HCT116 (cell line): Measurements from ENCODE around the gene MITD1.
"Not testable (repeated sequence)": the region's sequence is repeated elsewhere in the genome, so short reads cannot be mapped to it uniquely, and the experiment has no call there.

Experiments used
- ELF1 ChIP-seq: IDR thresholded peaks from 2 replicates; pipeline ENCODE4 v1.6.1; 2012; ENCODE audit warnings: low read depth, borderline replicate concordance
- EZH2phosphoT487 ChIP-seq: fragments of 200-600 bp; IDR thresholded peaks from 2 replicates; pipeline ENCODE4 v1.6.1; 2018; ENCODE audit warnings: antibody characterized with exemption, borderline replicate concordance
- POLR2A ChIP-seq: IDR thresholded peaks from 2 replicates; pipeline ENCODE4 v1.7.0; 2011; ENCODE audit warnings: borderline replicate concordance; ENCODE audit not compliant: insufficient read depth, insufficient read length; ENCODE audit errors: extremely low read depth
- POLR2AphosphoS5 ChIP-seq: IDR thresholded peaks from 2 replicates; pipeline ENCODE4 v1.6.1; 2011; ENCODE audit warnings: mild to moderate bottlenecking, low read depth, low read length, moderate library complexity
- RAD21 ChIP-seq: IDR thresholded peaks from 2 replicates; pipeline ENCODE4 v1.6.1; 2012; ENCODE audit warnings: low read depth, mild to moderate bottlenecking
- YY1 ChIP-seq: IDR thresholded peaks from 2 replicates; pipeline ENCODE4 v1.6.1; 2011; ENCODE audit warnings: low read length, low read depth, moderate library complexity, mild to moderate bottlenecking; ENCODE audit not compliant: insufficient replicate concordance; ENCODE audit errors: extremely low read depth
- ZNF274 ChIP-seq: fragments of 200-500 bp; sonication (Bioruptor generic); IDR thresholded peaks from 2 replicates; pipeline ENCODE4 v1.6.1; 2014; ENCODE audit warnings: mild to moderate bottlenecking, low read depth, low read length, inconsistent platforms
- TF ChIP-seq, protein P1 (sequence below): IDR thresholded peaks from 2 replicates; pipeline ENCODE4 v1.6.1; 2012

DNA sequence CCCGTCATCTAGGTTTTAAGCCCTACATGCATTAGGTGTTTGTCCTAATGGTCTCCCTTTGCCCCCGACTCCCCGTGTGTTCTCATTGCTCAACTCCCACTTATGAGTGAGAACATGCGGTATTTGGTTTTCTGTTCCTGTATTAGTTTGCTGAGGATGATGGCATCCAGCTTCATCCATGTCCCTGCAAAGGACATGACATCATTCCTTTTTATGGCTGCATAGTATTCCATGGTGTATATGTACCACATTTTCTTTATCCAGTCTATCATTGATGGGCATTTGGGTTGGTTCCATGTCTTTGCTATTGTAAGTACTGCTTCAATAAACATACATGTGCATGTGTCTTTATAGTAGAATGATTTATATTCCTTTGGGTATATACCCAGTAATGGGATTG, 11.5 kb upstream of the MITD1 start:
- TF ChIP-seq EZH2phosphoT487, RAD21, POLR2A, YY1, ZNF274, ELF1, POLR2AphosphoS5: not testable (repeated sequence)
- TF ChIP-seq, protein P1, sequence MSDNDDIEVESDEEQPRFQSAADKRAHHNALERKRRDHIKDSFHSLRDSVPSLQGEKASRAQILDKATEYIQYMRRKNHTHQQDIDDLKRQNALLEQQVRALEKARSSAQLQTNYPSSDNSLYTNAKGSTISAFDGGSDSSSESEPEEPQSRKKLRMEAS: not testable (repeated sequence)
